ENCODE data around the gene PRDM16.

The PRDM16 gene

DNA sequence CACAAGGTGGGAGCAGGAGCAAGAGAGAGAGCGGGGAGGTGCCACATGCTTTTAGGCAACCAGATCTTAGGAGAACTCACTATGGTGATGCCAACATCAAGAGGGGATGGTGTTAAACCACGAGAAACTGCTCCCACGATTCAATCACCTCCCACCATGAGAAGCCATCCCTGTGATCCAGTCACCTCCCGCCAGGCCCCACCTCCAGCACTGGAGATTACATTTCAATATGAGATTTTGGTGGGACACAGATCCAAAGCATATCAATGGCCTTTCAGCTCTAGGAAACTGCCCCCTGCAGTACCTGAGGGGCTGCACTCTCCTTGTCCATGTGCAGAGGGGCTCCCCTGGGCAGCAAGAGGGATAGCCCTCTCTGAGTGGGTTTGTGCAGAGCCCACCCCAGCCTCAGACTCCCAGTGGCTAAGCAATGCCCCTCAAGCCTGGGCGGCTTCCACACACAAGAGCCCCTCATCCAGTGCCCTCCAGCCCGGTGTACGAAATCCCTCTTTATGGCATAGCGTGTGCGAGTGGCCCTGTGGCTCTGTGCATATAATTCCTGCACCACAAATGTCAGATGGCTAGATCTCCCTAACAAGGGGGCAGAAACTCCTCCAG lies 15.5 kb upstream of the PRDM16 start:
- no peak for DNase-seq

DNA sequence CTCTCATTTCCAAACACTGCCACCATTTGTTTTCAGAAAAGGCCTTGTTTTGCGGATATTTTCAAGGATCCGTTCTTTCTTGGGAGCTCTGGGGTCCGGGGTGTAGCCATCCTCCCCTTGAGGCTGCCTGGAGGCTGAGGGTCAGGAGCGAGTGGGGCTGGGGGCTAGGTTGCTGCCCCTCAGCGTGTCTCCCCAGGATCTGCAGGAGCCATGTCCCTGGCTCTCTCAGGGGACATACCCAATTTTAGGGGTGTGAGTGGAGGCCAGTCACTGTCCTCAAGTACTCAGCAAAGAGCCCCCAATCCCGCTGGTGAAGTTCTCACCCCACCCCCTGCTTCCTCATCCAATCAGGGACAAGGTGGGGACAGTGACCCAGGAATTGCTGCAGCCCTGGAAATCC lies 15.0 kb upstream of the PRDM16 start:
- no peak for DNase-seq

DNA sequence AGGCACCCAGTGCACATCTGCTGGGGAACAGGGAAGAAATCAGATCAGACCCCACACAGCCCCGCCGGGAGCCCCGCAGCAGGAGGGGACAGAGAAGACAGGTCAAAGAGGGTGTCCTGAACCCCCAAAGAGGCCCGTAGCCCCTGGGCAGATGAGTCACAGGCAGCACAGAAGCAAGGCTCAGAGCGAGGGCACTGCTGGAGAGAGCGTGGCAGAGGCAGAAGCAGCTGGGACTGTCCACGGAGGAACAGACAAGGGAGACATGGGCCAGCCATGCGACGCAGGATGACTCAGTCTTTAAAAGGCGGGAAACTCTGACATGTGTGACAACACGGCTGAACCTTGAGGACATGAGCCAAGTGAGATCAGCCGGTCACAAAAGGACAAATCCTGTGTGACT lies 14.5 kb upstream of the PRDM16 start:
- DNase-seq = no peak

DNA sequence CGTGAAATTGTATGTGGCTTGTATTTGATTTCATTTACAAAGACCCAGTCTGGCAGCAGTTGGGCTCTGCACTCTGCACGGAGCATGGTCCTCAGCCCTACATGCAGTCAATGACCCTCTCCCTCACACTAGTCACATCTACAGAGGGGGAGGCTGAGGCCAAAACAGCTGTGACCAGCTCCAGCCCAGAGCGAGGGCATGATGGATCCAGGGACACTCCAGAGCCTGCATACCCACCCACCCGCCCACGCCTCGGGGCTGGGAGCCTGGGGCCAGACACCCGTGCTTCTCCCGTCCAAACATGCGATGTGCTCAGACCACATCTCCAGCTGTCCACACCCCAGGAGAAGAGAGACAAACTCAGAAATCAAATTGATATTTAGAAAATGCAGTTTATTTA lies 14.0 kb upstream of the PRDM16 start:
- no peak for DNase-seq

DNA sequence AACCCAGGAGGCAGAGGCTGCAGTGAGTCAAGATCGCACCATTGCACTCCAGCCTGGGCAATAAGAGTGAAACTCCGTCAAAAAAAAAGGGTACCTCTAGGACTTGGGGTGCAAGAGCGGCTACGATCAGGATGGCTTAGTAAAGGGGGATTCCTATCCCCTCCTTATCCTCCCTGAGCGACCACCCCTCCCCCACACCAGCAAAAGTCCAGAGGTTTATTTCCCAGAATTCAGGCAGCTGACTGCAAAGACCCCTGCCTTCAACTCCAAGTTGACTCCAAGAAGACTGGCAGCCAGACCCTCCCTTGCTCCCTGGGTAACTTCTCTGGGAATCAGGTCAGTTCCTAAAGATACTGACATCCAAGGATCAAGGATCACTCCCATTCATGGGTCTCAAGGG lies 12.4 kb upstream of the PRDM16 start:
- no peak for DNase-seq

DNA sequence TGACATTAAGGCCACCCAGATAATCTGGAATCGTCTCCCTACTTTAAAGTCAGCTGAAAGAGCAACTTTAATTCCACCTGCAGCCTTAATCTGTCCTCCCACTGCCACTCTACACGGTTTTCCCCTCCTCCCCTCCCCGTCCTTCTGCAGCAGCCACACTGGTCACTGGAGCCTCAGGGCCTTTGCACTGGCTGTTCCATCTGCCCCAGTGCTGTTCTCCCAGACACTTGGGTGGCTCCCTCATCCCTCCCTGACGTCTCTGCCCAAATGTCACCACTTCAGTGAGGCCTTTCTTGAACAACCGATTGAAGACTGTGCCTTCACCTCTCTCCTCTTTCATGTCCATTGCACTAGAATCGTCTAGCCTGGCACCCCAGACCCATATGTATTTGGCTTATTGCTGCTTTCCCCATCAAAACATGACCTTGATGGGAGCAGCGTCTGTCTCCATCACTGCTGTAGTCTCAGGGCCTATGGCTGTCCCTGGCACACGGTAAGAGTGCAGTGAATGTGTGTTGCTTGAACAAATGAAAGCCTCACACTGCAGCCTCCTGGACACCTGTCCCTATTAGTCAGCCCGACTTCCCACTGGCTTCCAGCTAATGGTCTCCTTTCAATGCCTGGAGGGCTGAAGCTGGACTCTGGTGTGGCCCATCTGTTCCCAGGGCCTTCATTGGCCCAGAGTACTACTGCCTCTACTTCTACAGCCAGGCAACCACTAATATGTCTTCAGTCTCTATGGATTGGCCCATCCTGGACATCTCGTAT lies 10.6 kb upstream of the PRDM16 start:
- DNase-seq = no peak

DNA sequence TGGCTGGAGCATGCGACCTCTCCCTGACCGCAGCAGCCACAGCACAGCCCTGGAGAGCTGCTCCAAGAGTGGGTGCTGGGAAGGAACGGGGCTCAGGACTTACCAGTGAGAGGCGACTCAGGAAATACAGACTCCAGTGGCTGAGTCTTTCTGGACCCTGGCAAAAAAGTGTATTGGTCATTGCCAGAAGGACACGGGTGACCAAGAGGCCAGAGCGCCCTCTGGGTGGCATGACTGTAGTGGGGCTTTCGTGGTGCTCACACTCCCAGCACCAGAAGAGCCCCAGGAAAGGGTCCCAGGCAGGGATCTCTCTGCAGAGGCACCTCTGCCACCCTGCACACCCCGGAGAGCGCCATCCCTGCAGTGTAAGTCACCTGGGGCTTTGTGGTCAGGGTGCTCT lies 8.9 kb upstream of the PRDM16 start:
- no peak for DNase-seq

DNA sequence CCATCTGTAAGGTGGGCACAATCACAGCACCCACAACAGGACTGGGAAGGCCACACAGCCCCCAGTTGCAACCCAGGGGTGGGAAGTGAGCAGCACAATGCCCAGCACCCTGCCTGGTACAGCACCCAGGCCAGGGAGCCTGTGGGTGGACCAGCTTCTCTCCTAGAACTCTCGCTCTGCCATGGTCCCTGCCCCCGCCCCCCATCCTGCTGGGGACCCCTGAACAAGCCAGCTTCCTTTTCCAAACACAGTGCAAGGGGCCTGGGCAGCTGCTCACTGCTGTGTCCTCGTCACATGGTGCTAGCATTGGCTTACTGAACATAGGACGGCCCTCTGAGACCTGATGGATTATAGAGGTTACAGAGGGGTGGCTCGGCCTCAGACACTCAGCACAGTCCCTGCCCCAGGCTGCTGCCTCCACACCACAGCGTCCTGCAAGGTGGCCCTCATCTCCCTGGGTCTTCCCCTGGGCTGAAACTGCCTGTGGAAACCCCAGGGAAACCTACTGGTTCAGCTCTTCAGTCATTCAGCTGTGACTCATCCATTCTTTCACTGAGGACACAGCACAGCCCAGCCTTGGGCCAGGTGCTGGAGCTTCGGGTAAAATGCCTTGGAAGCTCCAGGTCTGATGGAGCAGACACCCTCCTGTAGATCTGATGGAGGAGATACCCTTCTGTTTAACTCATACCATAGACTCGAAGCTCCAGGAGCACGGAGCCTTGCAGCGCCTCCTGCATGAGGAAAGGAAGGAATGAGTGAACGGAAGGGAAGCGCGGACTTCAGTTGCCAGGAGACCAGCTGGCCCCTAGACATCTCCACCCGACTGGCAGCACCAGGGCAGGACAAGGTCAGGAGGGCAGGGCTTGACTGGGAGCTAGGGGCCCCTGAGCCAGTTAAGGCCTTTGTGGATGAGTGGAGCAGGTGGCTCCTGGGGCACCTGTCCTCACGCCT lies 8.1 kb upstream of the PRDM16 start:
- no peak for DNase-seq

DNA sequence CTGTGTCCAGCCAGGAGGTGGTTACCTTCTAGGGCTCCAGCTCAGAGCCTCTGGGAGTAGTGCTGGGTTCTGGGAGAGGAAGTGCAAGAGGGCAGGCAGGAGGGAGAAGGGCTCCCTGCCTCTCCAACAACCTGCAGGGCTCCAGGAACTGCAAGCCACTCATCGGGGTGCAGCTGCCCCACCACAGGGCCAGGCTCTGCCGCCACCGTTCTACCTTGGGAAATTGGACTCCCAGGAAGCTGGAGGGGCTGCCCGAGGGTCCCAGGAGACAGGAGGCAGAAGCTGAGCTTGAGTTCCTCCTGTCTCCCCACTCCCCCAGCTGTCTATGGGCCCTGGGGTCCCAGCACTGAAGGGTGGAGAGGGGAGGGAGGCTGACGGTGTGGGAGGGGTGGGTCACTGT lies 7.4 kb upstream of the PRDM16 start:
- DNase-seq = no peak

DNA sequence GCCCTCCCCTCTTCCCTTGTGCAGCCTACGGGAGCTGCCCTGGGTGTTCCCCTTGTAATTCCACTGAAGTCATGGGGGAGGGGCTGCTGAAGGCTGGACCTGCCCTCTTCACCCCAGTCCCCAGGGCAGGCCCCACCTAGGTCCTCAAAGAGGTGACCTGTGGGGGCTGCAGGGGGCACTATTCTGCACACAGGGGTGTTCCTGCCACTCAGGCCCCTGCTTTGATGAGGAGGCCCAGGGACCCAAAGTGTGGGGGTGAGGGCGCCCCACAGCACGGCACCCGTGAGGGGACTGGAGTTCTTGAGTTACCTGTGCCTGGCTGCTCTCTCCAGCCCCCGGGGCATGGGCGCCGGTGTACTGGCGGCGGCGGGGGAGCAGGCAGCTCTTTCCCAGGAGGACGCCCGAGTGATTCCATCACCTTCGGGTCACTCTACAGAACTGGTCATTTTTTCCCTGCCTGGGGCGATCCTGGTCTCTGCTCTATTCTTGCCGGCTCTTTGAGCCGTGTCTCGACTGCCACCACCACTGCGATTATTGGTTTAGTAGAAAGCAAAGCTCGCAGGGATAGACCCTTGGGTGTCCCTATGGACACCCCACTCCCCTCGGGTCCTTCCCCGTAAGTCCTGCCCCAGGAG lies 6.9 kb upstream of the PRDM16 start:
- DNase-seq = peak; percentile 56

DNA sequence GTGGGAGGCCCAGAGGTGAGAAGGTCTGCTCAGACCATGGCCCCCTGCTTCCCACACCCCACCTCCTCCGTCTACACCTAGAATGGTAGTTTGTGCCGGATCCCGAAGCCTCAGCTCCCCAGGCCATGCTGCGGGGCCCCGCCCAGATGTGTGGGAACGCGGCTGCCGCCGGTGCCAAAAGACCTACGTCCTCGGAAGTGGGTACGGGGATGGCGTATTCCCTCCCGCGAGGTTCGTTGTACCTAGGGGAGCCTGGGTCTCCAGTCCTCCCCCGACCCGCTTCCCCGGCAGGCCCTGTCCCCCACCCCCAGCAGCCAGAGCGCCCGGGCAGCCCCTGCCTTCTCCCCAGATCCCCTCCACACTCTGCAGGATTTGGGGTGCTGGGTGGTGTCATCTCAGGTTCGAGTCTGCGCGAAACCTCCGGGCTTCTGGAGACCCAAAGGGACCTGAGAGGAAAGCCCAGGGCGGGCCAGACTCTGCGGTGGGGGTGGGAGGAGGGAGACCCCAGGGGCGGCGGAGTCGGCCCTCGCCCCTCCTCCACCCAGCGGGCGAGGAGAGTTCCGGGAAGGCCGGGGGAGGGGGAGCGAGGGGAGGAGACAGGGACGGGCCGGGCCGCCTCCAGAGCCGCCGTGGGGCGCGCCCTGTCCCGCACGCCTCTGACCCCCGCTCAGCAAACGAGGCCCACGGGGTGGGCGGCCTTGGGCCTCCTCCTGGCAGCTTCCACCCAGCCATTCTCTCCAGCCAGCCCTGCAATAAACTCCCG lies 6.2 kb upstream of the PRDM16 start:
- no peak for DNase-seq

DNA sequence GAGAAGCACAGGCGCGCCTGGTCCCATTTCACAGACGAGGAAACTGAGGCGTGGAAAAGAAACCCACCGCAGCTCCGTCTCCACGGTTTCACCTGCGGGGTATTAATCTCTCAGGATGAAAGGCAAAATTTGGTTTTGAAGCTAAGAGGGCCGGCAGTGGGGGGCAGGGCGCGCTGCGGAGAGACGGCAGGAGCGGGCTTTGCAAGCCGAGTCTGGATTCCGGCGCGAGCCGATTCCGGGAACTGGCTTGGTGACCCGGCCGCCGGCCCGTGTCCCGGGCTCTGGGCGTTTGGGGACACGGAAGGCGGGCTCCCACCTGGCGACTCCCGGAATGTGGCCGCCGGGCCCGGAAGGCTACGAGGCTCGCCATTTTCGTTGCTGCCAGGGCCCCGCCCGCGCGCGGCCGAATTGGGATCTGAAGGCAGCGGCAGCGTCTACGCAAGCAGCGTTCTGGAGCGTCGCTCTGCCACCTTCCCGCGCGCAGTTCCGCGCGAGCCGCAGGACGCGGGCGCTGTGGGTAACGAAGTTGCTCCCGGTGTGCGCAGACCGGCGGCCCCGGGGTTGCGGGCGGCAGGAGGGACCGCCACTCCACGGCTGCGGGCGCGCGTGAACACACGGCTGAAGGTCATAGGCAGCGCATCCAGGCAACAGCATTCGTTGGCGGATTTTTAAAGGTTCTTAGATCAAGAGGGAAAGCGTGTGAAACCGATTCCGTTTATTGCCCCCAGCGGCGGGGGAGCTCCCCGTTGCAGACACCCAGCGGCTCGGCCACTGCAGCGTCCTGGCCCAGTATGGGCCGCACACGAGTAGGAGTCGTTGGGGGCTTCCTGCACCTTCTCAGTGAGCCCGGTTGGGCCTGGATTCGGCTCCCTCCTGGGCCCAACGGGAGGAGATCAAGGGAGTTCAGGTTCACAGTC lies 5.4 kb upstream of the PRDM16 start:
- peak; percentile 65 for DNase-seq

DNA sequence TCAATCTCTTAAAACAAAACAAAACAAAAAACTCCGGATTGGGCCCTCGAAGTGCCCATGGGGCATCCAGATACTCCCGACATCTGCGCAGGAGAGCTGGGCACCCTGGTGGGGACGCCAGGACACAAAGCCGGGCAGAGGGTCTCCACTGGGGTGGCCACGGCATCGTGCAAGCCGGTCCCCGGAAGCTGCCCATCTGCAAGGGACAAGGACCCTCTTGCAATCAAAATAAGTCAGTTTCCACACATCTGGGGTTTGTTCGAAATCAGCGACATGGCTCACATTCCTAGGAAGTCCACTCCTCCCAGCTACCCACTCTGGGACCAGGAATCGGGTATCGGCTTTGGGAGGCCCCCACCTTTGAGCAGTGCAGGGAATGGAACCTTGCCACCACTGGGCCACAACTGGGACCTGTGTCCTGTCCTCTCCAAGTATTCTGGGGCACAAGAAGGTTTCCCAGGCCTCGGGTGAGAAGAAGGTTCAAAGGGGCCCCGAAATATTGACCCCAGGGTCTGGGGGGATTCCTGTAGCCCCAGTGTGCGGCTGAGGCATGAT lies 4.6 kb upstream of the PRDM16 start:
- no peak for DNase-seq

DNA sequence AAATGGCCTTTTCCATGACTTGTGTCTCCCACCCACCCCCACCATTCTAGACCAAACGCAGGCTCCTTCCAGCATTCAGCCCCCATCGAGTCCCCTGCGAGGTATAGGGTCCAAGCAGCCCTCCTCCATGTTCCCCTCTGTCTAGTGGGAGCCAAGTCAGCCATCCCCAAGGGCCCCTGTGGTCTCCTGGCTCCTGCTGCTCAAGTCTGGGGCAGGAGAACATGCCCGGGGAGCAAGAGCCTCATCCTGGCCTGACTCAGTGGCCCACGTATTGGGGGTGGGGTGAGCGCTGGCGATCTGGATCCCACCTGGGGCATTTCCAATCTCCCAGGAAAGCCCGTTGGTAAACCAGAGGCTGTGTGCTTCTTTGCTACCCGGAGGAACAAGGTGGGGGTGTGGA lies 4.1 kb upstream of the PRDM16 start:
- no peak for DNase-seq

DNA sequence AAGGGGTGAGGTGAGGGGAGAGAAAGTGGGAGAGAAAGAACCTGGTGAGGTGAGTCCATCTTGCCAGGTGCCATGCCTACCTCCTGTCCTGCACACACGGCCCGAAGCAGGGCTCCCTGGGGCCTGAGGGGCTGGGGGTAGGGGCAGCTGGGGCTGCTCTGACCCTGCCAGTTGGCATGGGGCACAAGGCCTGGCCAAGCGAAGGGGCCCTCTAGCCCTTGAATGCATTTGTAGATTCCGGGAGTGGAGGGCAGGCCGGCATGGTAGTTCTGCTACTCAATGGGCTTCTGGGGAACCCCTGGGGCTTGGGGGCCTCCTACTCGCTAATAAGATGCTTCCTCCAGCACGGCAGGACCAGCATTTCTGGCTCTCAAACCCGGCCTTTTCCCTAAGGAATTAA lies 3.6 kb upstream of the PRDM16 start:
- DNase-seq = no peak

DNA sequence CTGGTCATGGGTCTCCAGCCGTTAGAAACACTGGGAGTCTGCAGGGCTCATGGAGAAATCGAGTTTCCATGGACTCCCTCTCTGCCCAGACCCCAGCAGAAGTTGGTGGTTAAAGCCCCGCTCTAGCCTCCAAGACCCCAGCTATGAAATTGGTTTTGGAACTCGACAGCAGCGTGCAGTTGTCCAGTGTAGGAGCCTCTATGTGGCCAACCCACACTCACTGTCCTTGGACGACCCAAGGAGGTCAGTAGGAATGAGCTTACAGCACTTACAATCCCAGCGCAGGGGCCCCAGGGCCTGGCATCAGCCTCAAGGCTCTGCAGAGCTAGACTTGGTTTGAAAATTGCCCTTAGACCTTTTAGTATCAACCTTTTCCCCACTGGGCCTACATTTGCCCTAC lies 3.2 kb upstream of the PRDM16 start:
- DNase-seq = no peak

DNA sequence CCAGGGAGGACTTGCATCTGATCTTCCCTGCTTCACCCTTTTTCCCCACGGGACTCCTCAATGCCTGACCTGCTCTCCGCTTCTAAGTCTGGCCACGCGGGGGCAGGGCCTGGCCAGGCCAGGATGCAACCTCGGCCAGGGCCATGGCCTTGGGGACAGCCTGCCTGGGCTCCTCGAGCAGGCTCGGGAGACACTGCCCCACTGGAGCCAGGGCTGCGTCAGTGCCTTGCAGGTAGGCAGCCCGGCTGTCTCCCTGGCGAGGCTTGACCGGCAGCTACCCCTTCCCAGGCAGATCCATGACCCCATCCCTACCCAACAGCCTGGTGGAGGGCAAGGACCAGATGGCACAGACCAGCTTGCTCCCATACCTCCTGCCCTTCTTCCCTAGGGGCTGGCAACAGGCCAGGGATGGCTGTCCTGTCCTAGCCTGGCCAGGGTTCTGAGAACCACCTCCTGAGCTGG lies 2.7 kb upstream of the PRDM16 start:
- peak; percentile 55 for DNase-seq

DNA sequence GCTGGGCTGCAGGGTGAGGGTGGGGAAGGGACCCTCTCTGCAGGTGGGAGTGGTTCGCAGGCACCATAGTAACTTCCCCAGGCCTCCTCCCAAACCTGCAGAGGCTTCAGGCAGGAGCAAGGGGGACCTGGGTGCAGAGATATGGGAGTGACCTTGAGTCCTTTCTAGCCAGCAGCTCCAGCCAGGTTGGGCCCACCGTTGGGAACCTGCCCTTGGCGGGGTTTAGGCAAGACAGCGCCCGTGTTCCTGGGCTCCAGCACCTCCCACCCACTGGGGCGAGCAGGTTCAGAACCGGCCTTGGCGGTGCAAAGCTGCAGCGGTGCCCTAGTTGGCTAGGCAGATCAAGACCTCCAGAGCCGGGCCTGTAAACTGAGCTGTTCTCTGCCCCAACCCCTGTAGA lies 2.2 kb upstream of the PRDM16 start:
- no peak for DNase-seq

DNA sequence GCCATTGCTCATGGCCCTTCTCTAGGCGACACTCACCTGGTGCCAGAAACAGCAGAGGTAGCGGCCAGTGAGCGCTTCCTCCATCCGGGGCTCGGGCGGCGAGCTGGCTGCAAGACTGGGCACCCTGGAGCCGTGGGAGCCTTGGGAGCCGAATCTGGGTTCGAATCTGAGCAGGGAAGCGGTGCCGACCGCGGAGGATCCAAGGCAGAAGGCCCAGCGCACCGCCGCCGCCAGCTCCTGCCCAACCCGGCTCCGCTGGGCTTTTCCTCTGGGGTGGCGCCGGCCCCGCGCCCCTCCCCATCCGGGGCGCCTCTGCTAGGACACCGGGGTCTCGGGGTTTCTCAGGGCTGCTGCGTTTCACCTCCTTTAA lies 1.7 kb upstream of the PRDM16 start:
- no peak for DNase-seq
